Measurements from ENCODE around the gene CELSR1. TPM values are rescaled to one million over a fixed set of nuclear protein-coding genes. Genes with fewer than 3 reads are reported as not detected.

CELSR1 gene
- total RNA-seq, 2 experiments from 2014 or later: 0.08 TPM; not detected in 1

- no peak overlapping the region for H3K27ac Mint-ChIP-seq
- peaks cover 15% of the 10 kb centered on the region for H3K4me1 Mint-ChIP-seq (ENCODE audit: low read depth)
- H3K36me3 Mint-ChIP-seq (ENCODE audit: low read depth): peaks cover 75% of the 10 kb centered on the region
- POLR2A ChIA-PET: interaction anchor here (1.1 kb wide), 1 partner anchor 9 kb away, joined by 3 read pairs; no protein-coding TSS in a partner anchor
- no peaks in the 10 kb centered on the region for H3K27me3 Mint-ChIP-seq (ENCODE audit: low read depth)
- no peak overlapping the region for H3K4me3 Mint-ChIP-seq
- CTCF ChIA-PET: interaction anchor here (1.1 kb wide), 1 partner anchor 27 kb away, joined by 4 read pairs; no protein-coding TSS in a partner anchor
- no peaks in the 10 kb centered on the region for H3K9me3 Mint-ChIP-seq (ENCODE audit: insufficient read depth)
- DNase-seq (no peak), ATAC-seq (no peak)
Measured at GRCh38 chr22:46340676-46341075, 196.7 kb downstream of the CELSR1 start.

GRCh38 chr22:46339956-46340355, 197.5 kb downstream of the CELSR1 start:
- ChIA-PET POLR2A (interaction anchor here (1.1 kb wide), 1 partner anchor 8 kb away, joined by 3 read pairs; no protein-coding TSS in a partner anchor), CTCF (no interaction called here)

GRCh38 chr22:46338636-46339035, 198.8 kb downstream of the CELSR1 start:
- Mint-ChIP-seq H3K4me3 (no peak overlapping the region), H3K9me3 (ENCODE audit: insufficient read depth) (no peaks in the 10 kb centered on the region), H3K36me3 (ENCODE audit: low read depth) (peaks cover 70% of the 10 kb centered on the region), H3K27me3 (ENCODE audit: low read depth) (no peaks in the 10 kb centered on the region), H3K27ac (no peak overlapping the region), H3K4me1 (ENCODE audit: low read depth) (peaks cover 21% of the 10 kb centered on the region)
- no peak for DNase-seq
- ChIA-PET CTCF (interaction anchor here (1.4 kb wide), 1 partner anchor 332 kb away, joined by 6 read pairs; no protein-coding TSS in a partner anchor), POLR2A (no interaction called here)
- ATAC-seq: no peak

More at GRCh38 chr22:46339956-46340355, 197.5 kb downstream of the CELSR1 start:
- no peak for ATAC-seq
- H3K27ac Mint-ChIP-seq: no peak overlapping the region
- no peak for DNase-seq
- peaks cover 18% of the 10 kb centered on the region for H3K4me1 Mint-ChIP-seq (ENCODE audit: low read depth)
- H3K27me3 Mint-ChIP-seq (ENCODE audit: low read depth): no peaks in the 10 kb centered on the region
- no peaks in the 10 kb centered on the region for H3K9me3 Mint-ChIP-seq (ENCODE audit: insufficient read depth)
- no peak overlapping the region for H3K4me3 Mint-ChIP-seq
- peaks cover 71% of the 10 kb centered on the region for H3K36me3 Mint-ChIP-seq (ENCODE audit: low read depth)

GRCh38 chr22:46337870-46338269, 199.6 kb downstream of the CELSR1 start:
- POLR2A ChIA-PET: no interaction called here
- no peak overlapping the region for H3K4me3 Mint-ChIP-seq
- H3K9me3 Mint-ChIP-seq (ENCODE audit: insufficient read depth): no peaks in the 10 kb centered on the region
- ATAC-seq: no peak
- CTCF ChIA-PET: interaction anchor here (1.4 kb wide), 1 partner anchor 331 kb away, joined by 6 read pairs; no protein-coding TSS in a partner anchor
- peaks cover 21% of the 10 kb centered on the region for H3K4me1 Mint-ChIP-seq (ENCODE audit: low read depth)
- H3K27me3 Mint-ChIP-seq (ENCODE audit: low read depth): no peaks in the 10 kb centered on the region
- H3K27ac Mint-ChIP-seq: no peak overlapping the region
- peaks cover 71% of the 10 kb centered on the region for H3K36me3 Mint-ChIP-seq (ENCODE audit: low read depth)
- DNase-seq: no peak

- Mint-ChIP-seq H3K27ac (peak overlapping the region; percentile 93), H3K36me3 (ENCODE audit: low read depth) (peaks cover 64% of the 10 kb centered on the region)
- peak; percentile 35 for DNase-seq
Measured at GRCh38 chr22:46336119-46337078, 201.0 kb downstream of the CELSR1 start.

GRCh38 chr22:46335201-46336118, 202.0 kb downstream of the CELSR1 start, which contains the start of gene TRMU:
Gene TRMU, plus strand, starts transcription at chr22:46335714. Its CDS starts 51 bp downstream, at chr22:46335765.
- Mint-ChIP-seq H3K27me3 (ENCODE audit: low read depth) (no peaks in the 10 kb centered on the region), H3K27ac (peak within 1 kb of the TSS; percentile 93), H3K36me3 (ENCODE audit: low read depth) (peaks cover 62% of the 10 kb centered on the region), H3K4me1 (ENCODE audit: low read depth) (peaks cover 21% of the 10 kb centered on the region), H3K9me3 (ENCODE audit: insufficient read depth) (no peaks in the 10 kb centered on the region), H3K4me3 (peak within 1 kb of the TSS; percentile 95)
- ATAC-seq (peak; percentile 90), DNase-seq (peak; percentile 80)
- POLR2A ChIA-PET: interaction anchor here (0.5 to 1.6 kb wide), 6 partner anchors 12 to 369 kb away, joined by 3 to 4 read pairs (median 3); partner anchors contain the start of gene TTC38
- CTCF ChIA-PET: interaction anchor here (0.9 to 1.8 kb wide), 5 partner anchors 28 to 413 kb away, joined by 3 to 5 read pairs (median 3); no protein-coding TSS in a partner anchor

More at GRCh38 chr22:46336119-46337078, 201.0 kb downstream of the CELSR1 start:
- ChIA-PET POLR2A (interaction anchor here (0.7 to 1.6 kb wide), 6 partner anchors 17 to 251 kb away, joined by 3 to 4 read pairs (median 3); partner anchors contain the start of gene TTC38), CTCF (interaction anchor here (0.8 to 1.8 kb wide), 6 partner anchors 29 to 412 kb away, joined by 3 to 5 read pairs (median 3); no protein-coding TSS in a partner anchor)
- peak; percentile 18 for ATAC-seq
- Mint-ChIP-seq H3K4me1 (ENCODE audit: low read depth) (peaks cover 21% of the 10 kb centered on the region), H3K27me3 (ENCODE audit: low read depth) (no peaks in the 10 kb centered on the region), H3K4me3 (peak overlapping the region; percentile 95), H3K9me3 (ENCODE audit: insufficient read depth) (no peaks in the 10 kb centered on the region)

GRCh38 chr22:46331496-46331895, 205.9 kb downstream of the CELSR1 start:
- ChIA-PET POLR2A (interaction anchor here (0.9 kb wide), 1 partner anchor 9 kb away, joined by 3 read pairs; no protein-coding TSS in a partner anchor), CTCF (no interaction called here)
- Mint-ChIP-seq H3K4me1 (ENCODE audit: low read depth) (peaks cover 8% of the 10 kb centered on the region), H3K27ac (no peak overlapping the region), H3K27me3 (ENCODE audit: low read depth) (no peaks in the 10 kb centered on the region), H3K36me3 (ENCODE audit: low read depth) (peaks cover 55% of the 10 kb centered on the region), H3K4me3 (no peak overlapping the region), H3K9me3 (ENCODE audit: insufficient read depth) (no peaks in the 10 kb centered on the region)
- ATAC-seq (no peak), DNase-seq (no peak)

GRCh38 chr22:46330426-46330825, 207.0 kb downstream of the CELSR1 start:
- no peak overlapping the region for H3K27ac Mint-ChIP-seq
- H3K36me3 Mint-ChIP-seq (ENCODE audit: low read depth): peaks cover 60% of the 10 kb centered on the region
- H3K4me3 Mint-ChIP-seq: no peak overlapping the region
- no peaks in the 10 kb centered on the region for H3K27me3 Mint-ChIP-seq (ENCODE audit: low read depth)
- H3K4me1 Mint-ChIP-seq (ENCODE audit: low read depth): peaks cover 6% of the 10 kb centered on the region
- DNase-seq (no peak), ATAC-seq (no peak)
- CTCF ChIA-PET: no interaction called here
- POLR2A ChIA-PET: no interaction called here
- H3K9me3 Mint-ChIP-seq (ENCODE audit: insufficient read depth): no peaks in the 10 kb centered on the region

GRCh38 chr22:46329616-46330015, 207.8 kb downstream of the CELSR1 start:
- H3K36me3 Mint-ChIP-seq (ENCODE audit: low read depth): peaks cover 67% of the 10 kb centered on the region

GRCh38 chr22:46328797-46329196, 208.6 kb downstream of the CELSR1 start:
- POLR2A ChIA-PET: no interaction called here

More at GRCh38 chr22:46329616-46330015, 207.8 kb downstream of the CELSR1 start:
- Mint-ChIP-seq H3K4me3 (no peak overlapping the region), H3K9me3 (ENCODE audit: insufficient read depth) (no peaks in the 10 kb centered on the region), H3K4me1 (ENCODE audit: low read depth) (peaks cover 2% of the 10 kb centered on the region), H3K27ac (no peak overlapping the region), H3K27me3 (ENCODE audit: low read depth) (no peaks in the 10 kb centered on the region)
- ChIA-PET CTCF (no interaction called here), POLR2A (no interaction called here)
- ATAC-seq: no peak
- DNase-seq: no peak

More at GRCh38 chr22:46328797-46329196, 208.6 kb downstream of the CELSR1 start:
- H3K36me3 Mint-ChIP-seq (ENCODE audit: low read depth): peaks cover 68% of the 10 kb centered on the region
- CTCF ChIA-PET: interaction anchor here (1.0 kb wide), 1 partner anchor 14 kb away, joined by 3 read pairs; no protein-coding TSS in a partner anchor
- no peaks in the 10 kb centered on the region for H3K9me3 Mint-ChIP-seq (ENCODE audit: insufficient read depth)
- DNase-seq (no peak), ATAC-seq (no peak)
- H3K4me1 Mint-ChIP-seq (ENCODE audit: low read depth): no peaks in the 10 kb centered on the region
- no peak overlapping the region for H3K27ac Mint-ChIP-seq
- H3K4me3 Mint-ChIP-seq: no peak overlapping the region
- H3K27me3 Mint-ChIP-seq (ENCODE audit: low read depth): no peaks in the 10 kb centered on the region
